Heart left ventricle (tissue), 13 donors: Measurements from ENCODE around the gene PRPF18.

Experiments used
- CTCF ChIP-seq, 12 donors: fragments of 200-600 bp; sonication (generic) in 4 of 12; IDR thresholded peaks; one replicate each; pipeline versions ENCODE4 v1.5.0 to v1.8.0; 2018 to 2022; ENCODE audit warnings: antibody characterized with exemption in 12 of 12, mild to moderate bottlenecking in 5 of 12
- POLR2A ChIP-seq, 2 donors: fragments of 450-650 bp; IDR thresholded peaks; one replicate each; pipeline ENCODE4 v1.6.1; 2017; ENCODE audit warnings: antibody characterized with exemption in 2 of 2, mild to moderate bottlenecking in 2 of 2, moderate library complexity in 2 of 2
- donor health status: ischemic (EF 13 %, LVEDD 7.1; RV severe dilation, severe dysfunction).
- donor health status: DM: no; HTN: yes; CAD: no.
- donor health status: DM: no; HTN: no; CAD: no.
- donor health status: ischemic (EF 25% LVEDD 6.9; RV normal size, moderate dysfunction).
- donor health status: ischemic (EF 25% LVEDD 5.7; RV mildly dilated, moderate dysfunction).
- donor health status: ischemic (EF 35%, LVEDD 5.7; RV mildly dilated, moderate dysfunction).
- donor health status: nonischemic (EF 11% LVEDD 7.7; RV severe dilation, severe dysfunction).
- donor health status: DM: yes; HTN: yes; CAD: no.
- donor health status: PGD.
- donor health status: ischemic (EF 29% LVEDD 5.4; RV normal size, mild dysfunction).
- donor health status: nonischemic (EF 23%, LVEDD 6.1; RV moderate dilation, normal function).

GRCh38 chr10:13589316-13589715 is 2.6 kb downstream of the PRPF18 start:
- TF ChIP-seq POLR2A (IDR thresholded peaks at IDR 0.05) = no peak
- TF ChIP-seq CTCF (IDR thresholded peaks at IDR 0.05) = no peak
